ENCODE results near the gene TIMM50.

The TIMM50 gene

GRCh38 chr19:39502640-39503417, 22.2 kb downstream of the TIMM50 start:
- DNase-seq: peak; percentile 65

DNA sequence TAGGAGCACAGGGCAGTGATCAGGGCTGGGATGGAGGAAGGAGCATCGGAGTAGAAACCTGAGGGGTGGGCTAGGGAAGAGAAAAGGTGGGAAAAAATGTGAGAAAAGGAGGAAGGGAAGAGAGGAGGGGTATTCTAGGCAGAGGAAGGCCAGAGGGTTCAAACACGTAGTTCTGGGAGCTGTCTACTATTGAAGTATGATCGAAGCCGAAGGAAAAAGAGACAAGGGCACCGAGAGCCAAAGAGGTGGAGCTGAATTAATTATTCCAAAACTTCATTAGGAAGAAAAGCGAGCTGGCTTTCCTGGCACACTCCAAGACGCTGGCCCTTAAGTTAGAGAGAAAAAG, 25.9 kb downstream of the TIMM50 start:
- no peak for DNase-seq

- DNase-seq: no peak
These were observed 26.5 kb downstream of the TIMM50 start for GRCh38 chr19:39506944-39507714.

- no peak for DNase-seq
These were observed 27.2 kb downstream of the TIMM50 start for GRCh38 chr19:39507715-39508364.

- DNase-seq: no peak
These were observed 28.0 kb downstream of the TIMM50 start for GRCh38 chr19:39508629-39509028.

DNA sequence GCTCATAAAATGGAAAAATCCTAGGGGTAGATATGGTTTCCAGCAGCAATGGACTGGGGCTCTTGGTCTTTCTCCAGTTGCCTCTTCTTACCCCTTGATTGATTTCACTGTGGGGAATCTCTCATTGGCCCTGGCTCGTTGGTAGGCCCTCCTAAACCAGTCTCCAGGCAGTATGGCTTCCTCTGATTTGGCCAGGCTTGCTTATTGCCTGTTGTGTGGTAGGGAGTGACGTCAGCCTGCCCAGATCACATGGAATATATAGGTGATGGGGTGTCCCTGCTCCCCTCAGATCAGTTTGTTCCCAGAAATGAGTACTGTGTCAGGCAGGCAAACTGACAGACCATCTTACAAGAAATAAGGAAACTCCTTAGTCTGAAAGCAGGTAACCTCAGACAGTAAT, 28.6 kb downstream of the TIMM50 start:
- DNase-seq: no peak

DNA sequence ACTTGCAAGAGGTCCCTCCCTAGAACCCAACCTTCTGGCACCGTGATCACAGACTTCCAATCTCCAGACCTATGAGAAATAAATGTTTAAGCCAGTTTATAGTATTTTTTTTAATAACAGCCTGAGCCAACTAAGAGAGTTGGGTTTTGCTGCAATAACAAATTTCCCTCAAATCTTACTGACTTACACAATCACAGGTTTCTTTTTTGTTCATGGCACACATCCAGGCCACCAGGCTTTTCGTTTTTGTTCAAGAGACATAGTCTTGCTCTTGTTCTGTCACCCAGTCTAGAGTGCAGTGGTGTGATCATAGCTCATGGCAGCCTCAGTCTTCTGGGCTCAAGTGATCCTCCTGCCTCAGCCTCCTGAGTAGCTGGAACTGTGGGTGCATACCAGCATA, 32.4 kb downstream of the TIMM50 start:
- DNase-seq: no peak

DNA sequence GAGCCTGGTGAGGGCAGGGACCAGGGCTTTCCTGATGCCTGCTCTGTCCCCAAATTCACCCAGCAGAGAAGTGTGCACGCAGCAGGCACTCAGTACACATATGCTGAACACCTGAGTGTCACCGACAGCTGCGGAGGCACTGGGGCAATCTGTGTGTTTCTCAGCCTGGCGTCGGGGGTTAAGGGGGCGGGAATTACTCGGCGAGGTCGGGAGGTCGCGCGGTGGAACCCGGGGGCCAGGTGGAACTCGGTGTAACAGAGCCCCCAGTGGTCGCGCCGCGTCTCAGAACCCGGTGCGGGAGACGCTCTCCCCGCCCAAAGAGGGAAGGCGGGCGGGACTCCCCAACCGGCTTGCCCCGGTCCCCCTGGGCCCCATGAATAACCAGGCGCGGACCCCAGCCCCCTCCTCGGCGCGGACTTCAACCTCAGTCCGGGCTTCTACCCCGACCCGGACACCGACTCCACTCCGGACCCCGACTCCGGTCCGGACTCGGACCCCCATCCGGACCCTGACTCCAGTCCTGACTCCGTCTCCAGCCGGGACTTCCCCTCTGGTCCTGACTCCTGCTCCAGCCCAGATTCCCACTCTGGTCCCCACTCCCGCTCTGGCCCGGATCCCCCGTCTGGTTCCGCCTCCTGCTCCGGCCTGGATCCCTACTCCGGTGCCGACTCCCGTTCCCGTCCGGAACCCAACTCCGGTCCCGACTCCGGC, 34.4 kb downstream of the TIMM50 start, which contains the start of gene SELENOV:
Gene SELENOV, plus strand, starts transcription at position 300 of the 711 bp plus-strand sequence. Its CDS starts 74 bp downstream, at position 374.
- DNase-seq: peak; percentile 23

- DNase-seq: no peak
These were observed 35.0 kb downstream of the TIMM50 start for GRCh38 chr19:39515551-39516191.

DNA sequence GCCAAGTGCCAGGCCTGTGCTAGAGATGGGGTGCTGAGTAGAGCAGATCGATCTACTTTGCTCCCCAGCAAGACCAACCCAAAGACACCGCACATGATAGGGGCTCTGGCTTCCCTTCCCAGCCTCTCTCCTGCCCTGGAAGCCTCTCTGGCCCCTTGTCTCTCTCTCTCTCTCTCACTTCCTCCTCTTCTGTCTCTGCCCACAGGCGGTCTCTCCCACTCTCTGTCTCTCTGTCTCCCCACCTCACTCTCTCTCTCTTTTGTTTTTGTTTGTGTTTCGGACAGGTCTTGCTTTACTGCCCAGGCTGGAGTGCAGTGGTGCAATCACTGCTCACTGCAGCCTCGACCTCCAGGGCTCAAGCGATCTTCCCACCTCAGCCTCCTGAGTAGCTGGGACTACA, 35.6 kb downstream of the TIMM50 start:
- DNase-seq: no peak

DNA sequence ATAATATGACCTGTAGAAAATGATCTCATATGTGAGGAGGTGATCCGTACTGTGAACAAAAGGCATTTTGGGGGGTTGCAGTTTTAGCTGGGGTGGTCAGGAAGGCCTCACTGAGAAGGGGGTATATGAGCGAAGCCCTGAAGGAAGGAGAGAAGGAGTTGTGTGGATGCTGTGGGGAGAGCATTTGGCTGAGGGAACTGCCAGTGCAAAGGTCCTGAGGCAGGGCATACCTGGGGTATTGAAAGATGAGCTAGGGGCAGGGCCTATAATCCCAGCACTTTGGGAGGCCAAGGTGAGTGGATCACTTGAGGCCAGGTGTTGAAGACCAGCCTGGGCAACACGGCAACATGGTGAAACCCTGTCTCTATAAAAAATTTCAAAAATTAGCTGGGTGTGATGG, 36.8 kb downstream of the TIMM50 start:
- DNase-seq: no peak

DNA sequence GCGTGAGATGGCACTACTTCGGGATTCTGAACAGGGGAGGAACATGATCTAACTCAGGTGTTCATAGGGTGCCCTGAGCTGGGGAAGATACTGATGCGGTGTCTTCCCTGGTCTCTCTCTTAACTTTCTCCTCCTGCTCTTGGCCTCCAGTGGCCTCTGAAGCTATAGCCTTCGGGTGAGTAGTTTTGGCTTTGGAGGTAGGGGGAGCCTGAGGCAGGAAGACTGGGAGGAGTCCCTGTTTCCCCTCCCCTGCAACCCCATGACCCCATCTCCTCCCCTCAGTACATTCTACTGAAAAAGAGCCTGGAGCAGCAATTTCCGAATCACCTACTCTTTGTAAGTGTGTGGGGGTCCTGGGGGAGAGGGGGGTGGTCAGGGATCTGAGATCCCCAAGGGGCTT, 37.8 kb downstream of the TIMM50 start:
- DNase-seq: no peak

DNA sequence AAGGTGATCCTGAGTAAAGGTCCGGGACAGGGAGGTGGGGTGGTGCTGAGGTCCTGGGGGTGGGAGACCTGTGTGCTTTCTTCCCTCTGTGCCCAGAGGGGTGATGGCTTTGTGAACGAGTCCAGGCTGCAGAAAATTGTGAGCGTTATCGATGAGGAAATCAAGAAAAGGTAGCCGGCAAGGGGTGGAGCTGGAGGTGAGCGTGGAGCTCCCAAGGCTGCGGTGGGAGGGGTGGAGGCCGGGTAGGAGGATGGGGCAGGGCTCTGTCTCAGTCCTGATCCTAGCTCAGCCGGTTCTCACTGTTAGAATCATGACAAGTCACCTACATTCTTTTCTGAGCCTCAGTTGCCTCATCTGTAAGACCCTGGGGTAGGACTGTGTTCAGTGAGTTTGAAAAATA, 38.3 kb downstream of the TIMM50 start:
- no peak for DNase-seq

- no peak for DNase-seq
These were observed 40.2 kb downstream of the TIMM50 start for GRCh38 chr19:39520541-39521484.

- no peak for DNase-seq
These were observed 43.9 kb downstream of the TIMM50 start for GRCh38 chr19:39524495-39524894.

DNA sequence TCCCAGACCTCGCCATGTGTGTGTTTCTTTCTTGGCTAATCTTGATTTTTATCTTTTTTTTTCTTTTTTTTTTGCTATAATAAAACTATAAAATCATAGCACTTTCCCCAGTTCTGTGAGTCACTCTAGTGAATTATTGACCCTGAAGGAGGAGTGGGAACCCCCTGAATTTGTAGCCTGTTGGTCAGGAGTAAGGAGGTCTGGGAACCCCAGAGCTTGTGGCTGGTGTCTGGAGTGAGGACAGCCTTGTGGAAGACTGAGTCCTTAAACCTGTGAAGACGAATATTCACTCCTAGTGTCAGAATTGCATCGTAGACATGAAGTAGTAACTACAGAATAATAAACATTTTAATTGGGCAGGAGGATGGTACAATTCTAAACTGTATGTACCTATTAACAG, 44.6 kb downstream of the TIMM50 start:
- no peak for DNase-seq

- DNase-seq: no peak
These were observed 51.2 kb downstream of the TIMM50 start for GRCh38 chr19:39531834-39532232.

DNA sequence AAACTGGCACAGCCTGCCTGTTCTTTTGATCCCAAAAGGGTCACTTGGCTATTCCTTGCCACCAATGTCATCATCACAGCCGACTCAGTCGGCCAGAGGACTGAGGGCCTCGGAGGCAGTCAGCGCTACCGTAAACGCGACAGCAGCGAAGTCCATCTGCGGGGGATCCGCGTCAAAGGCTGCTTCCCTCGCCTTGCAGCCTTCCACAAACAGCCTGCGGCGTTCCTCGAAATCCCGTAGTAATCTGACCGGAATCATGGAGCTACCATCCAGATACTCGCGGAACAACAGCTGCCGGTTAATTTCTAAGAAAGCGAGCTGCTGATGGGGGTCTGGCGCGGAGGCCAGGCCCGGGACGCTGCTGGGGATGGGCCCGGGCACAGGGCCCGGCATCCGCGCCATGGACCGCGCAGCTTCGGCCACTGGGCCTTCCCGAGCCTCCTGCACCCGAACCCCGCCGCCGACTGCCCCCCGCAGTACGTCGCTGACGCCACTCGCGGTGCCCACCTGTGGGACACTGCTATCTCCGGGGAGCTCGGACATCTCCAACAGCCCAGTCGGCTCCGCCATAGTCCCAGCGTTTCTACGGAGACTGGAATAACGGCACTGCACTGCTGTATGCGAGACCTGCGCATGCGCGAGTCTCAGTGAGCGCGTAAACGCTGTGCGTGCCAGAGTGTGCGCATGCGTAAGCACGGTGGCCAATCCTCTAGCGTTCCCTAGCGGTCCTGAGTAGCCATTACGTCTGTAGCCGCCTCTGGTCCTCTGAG, 51.8 kb downstream of the TIMM50 start, which contains the start of gene EID2B:
Gene EID2B, minus strand, starts transcription at position 620 of the 770 bp plus-strand sequence. Its CDS starts 50 bp downstream, at position 570.
- DNase-seq: peak; percentile 93

GRCh38 chr19:39533003-39533512, 52.4 kb downstream of the TIMM50 start:
- DNase-seq: no peak

DNA sequence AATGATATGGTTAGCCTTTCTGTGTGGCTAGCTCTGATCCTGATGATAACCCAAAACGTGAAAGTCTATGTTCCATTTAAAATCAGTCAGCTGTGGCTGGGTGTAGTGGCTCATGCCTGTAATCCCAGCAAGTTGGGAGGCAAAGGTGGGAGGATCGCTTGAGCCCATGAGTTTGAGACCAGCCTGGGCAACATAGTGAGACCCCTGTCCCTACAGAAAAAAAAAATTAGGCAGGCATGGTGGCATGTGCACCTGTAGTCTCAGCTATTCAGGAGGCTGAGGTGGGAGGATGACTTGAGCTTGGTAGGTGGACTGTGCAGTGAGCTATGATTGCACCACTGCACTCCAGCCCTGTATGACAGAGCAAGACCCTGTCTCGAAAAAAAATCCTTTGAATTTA, 53.2 kb downstream of the TIMM50 start:
- DNase-seq: no peak

Data from activated gamma-delta T cell treated with Interleukin-2 at 50 U/mL for 16 hours (primary cell).